T-helper 2 cell treated with Interferon-gamma antibody and Interleukin-4, amounts not matched to agents 100 ng/mL and 5 ng/mL, for 36 hours (primary cell): ENCODE results near the gene GAS7. TPM values are rescaled to one million over a fixed set of nuclear protein-coding genes. Genes with fewer than 3 reads are reported as not detected.

Experiments
- intact Hi-C: fragments of 100-400 bp; cut with micrococcal nuclease; formaldehyde crosslinking; loops from one replicate; pipeline ENCODE4 v1.15.1; 2023
- total RNA-seq: library from RNA; stranded (reverse); gene quantifications from 2 replicates; pipeline ENCODE4 v1.2.3, GENCODE V29; 2022

Gene GAS7
- total RNA-seq, 1 donor from 2014 or later, result 0.30 TPM

DNA sequence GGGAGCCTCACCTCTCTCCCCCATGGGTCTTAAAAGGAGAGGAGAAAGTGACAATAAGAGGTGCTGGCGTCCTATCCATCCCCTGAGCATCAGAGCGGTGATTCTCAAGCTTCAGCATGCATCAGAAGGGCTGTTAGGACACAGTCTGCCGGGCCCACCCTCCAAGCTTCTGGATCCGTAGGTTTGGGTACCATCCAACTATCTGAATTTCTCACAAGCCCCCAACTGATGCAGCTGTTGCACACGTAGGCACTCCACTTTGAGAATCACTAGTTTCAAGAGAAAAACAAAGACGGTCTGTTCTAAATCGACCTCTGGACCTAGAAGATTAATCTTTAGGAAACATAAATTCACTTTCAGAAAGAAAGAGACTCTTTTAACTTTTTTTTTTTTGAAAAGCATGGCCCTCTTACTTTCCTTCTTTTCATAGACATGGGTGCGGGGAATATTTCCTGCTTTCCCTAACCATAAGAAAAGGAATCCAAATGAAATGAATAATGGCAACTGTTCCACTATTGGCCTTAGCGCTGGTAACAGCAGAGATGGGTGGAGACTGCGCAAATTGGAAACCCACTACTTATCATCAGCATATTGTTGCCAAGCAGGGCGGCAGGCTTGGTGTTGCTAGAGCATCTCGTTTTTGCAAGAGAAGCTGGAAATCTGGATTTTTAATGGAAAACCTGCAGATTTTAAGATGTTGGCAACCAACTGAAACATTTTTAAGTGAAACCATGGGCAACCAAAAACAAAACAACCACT, 144.4 kb downstream of the GAS7 start:
- intact Hi-C loops, result no loop called here

DNA sequence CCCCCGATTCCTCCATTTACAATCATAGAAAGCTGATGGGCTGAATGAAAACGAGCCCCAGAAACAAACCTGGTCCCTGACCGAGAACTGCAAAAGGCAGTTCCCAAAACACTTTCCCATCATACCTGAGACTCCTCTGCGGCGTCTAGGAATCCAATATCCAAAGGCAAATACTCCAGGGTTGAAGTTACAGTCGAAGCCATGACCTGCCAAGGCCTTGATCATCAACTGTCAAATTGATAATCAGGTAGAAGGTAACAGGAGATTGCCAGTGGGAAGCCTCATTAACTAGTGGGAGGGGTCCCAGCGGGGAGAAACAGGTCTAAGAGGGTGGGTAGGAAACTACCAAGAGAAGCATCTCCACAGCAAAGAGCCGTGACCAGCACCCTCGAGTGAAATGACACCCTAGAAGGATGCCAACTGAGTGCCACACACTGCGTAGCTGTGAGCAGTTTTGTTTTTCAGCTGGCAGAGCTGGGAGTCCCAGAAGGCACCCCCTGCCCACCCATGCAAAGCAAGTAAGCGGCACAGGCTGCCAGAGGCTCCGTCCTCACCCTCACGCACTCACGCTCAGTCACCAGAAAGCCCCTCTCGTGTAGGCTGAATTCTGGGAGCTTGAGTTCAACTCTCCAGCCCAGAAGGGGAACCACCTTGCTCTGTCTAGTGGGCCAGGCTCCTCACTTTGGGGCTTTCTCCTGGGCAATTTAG, 146.1 kb downstream of the GAS7 start:
- intact Hi-C loops, result no loop called here

DNA sequence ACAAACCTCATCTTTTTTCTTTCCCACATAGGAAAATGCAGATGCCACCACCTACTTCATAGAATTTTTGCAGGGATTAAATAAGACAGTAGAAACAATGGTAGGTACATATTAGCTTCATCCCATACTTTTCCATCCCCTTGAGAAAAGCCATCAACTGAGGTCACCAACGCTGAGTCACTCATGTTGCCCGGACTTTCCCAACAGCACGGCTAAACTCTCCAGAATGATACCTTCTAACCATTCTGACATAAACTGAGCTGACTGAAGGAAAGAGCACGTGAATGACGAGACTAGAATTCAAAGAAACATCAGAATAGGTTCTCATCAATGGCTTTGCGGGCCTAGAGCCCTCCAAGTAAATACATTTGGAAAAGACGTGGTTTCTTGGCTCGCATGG, 147.3 kb downstream of the GAS7 start:
- intact Hi-C loops, result no loop called here

DNA sequence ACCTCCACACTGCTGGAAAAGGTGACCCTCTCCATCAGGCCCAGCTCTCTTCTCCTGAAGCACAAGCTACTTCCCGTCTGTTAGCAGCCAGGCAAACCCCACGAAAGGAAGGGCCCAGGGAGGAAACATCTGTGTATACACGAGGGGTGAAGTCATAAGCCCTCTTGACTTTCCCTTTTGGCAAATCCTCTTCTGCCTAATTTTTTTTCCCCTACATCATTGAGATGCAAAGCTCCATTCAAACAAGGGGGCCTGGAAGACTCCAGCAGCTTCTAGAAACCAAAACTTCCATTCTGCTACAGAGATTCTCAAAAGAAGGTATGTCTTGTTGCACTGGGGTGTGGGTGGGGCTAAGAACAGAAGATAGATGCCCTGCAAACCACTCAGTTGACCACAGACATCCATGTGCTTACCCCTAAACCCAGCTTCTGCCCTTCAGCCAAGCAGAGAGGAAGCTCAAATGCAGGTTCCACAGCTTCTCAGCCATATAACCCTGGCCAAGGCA, 147.8 kb downstream of the GAS7 start:
- intact Hi-C loops, result no loop called here

DNA sequence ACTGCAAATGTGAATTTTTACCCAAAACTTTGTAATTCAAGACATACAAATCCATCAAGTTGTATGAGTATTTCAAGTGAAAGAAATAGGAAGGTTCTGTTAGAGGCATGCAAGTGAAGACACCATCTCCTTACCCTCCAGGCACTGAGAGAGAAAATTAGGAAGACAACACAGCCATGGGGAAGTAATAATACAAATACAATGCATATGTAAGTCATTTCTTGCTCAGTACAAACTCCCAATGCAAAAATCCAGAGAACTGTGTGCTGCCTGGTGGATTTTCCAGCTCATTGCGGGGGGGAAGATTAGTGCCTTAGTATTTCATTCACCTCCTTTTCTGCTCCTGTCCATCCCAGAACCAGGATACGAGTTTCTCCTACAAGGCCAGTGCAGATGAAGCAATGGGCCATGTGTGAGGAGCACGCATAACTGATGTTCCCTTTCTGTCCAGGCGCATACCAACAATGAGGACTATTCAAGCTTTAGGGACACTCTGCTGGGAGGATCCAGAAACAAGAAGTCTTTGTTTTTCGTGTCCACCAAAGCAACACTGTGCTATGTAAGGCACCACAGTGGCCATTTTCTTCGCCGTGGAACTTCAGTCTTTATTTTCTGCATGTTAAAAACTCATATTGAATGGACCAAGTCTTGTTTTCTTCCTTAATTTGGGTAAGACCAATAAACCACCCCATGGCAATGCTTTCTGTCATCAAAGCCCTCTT, 149.6 kb downstream of the GAS7 start:
- intact Hi-C loops, result no loop called here

DNA sequence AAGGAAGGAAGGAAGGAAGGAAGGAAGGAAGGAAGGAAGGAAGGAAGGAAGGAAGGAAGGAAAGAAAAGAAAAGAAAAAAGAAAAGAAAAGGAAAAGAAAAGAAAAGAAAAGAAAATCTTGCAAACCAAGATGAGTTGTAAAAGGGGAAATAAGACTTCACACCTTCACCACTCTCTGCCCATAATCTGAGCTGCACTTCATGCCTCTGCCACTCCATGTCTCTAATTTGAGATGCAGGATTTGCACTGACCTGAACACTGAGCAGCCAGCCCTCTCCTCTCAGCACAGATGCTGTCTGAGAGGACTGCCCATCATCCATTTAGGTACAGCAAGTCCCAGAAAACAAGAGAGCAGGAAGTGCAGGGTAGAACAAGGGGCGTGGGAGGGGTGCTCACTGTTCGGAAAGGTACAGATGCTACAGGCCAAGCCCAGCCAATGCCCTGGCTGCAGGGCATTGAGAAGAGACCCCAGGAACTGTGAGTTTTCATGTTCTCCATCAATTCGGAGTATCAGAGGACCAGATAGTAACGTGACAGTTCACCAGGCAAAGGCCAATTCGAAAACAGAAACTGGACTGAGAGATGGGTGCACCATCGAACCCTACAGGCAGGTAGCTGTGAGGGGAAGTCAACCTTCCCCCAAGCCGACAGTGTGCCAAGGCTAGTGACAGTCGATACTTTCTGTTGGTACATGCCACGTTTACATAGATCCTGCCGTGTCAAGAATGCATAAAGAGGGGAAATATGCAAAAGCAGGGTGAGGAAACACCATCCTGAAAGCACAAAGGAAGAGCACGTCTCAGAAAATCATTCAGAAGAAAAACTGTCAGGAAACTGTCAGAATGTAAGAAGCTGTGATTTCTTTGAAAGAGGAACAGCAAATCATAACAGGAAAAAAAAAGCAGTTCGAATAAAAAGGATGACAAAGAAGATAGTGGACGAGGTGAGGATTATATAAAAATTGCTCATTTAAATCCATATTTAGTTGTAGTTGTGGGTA, 151.3 kb downstream of the GAS7 start:
- intact Hi-C loops, result no loop called here

DNA sequence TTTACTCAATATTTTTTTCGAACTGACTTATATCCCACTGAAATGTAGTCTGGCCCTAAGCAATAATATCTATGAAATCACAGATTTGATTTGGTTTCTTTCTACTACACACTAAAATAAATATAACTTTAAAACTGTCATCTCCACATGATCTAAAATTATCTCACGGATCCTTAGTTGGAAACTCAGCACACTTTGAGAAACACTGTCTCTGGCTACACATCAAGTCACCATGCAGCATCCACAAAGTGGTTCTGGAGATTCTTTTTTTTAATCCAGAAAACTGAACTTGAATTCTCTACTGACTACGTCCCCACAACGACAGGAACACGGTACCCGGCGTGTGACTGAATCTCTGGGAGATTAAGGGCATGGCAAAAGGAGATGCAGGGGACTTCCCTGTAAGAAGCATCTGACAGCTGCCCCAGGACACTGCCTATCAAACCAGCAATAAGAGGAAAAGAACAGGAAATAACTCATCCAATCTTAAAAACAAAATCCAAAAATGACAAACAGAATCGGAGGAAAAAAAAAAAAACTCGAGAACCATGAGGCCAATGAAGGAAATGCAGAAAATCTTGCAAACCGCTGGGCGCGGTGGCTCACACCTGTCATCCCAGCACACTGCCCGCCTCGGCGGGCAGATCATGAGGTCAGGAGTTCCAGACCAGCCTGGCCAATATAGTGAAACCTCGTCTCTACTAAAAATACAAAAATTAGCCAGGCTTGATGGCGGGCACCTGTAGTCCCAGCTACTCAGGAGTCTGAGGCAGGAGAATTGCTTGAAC, 152.3 kb downstream of the GAS7 start:
- intact Hi-C loops, result no loop called here

DNA sequence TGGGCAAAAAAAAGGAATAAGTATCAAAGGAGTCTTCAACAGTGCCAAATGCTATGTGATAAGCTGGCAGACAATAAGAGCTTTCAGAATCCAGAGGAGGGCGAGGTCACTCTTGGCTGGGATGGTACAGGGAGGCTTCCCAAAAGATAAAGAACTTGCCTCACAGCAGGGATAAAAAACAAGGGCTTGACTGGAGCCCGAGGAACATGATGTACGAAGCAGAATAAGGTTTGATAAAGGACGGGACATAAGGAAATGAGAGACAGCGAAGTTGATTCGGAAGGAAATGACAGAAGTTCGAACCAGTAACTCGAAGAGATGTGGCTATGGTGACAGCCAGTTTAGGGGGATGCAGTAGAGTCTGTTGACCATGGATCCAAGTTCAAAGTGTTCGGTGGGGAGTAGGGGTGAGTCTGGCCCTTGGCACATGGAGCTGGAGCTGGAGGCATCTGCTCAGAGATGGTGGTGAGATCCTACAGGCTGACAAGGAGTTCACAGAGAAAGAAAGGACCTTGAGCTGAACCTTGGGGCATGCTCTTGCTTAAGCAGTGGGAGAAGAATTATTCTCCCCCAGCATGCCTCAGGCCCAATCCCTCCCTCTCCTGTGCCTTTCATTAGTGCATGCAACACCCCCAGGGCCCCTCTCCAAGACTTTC, 155.7 kb downstream of the GAS7 start:
- intact Hi-C loops, result no loop called here

DNA sequence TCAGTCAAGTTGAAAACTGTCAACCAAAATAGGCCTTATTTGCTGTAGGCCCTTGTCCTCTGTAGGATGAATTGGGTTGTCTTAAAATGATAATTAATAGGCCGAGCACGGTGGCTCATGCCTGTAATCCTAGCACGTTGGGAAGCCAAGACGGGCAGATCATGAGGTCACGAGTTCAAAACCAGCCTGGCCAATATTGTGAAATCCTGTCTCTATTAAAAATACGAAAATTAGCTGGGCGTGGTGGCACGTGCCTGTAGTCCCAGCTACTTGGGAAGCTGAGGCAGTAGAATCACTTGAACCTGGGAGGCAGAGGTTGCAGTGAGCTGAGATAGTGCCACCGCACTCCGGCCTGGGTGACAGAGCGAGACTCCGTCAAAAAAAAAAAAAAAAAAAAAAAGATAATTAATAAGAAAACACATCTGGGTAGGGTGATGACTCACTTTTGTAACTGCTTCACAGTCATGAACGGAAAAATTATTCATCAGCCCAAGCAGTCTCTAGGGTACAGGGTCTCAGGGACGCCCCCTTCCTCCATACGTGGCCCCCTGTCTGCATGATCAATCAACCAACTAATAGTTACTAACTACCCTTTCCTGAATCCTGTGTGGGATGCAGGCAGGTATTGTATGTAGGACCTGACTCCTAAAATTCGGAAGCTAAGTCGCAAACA, 156.4 kb downstream of the GAS7 start:
- intact Hi-C loops, result no loop called here

DNA sequence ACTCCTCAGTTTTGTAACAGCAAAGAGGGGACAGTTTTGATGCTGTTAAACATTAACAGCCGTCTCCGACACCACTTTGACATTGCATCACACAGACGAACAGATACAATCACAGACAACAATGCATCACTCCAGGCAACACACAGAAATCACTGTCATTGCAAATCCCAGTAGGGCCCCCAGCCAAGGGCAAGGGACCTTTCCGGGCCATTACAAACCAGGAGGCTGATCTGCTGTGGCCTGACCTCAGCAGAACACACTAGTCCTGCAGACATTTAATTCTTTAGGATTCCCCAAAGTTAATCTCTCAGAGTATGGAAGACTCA, 157.2 kb downstream of the GAS7 start:
- intact Hi-C loops, result no loop called here

DNA sequence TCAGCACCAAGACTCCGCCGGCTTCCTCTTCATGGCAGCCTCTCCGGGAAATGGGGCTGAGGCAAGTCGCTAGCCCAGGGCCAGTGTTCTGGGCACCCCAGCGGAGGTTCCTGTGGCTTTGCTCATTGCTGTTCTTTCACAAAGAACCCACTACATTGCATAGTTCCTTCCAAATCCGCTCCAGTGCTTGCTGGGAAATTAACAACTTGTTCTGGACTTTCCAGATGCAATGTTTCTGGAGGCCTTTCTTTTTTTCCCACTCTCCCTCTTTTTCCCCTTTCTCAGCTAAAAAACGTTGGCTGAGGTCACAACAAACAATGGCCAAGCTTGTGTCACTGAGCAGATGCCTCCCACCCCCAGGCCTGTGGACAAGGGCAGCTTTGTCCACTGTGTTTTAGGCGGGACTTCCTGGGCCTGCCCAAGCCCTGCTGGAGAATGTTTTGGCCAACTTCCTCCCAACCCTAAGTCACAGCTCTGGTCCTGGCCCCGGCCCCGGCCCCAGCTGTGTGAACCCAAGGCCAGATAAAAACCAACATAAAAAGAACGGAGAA, 161.8 kb downstream of the GAS7 start:
- intact Hi-C loops, result no loop called here

DNA sequence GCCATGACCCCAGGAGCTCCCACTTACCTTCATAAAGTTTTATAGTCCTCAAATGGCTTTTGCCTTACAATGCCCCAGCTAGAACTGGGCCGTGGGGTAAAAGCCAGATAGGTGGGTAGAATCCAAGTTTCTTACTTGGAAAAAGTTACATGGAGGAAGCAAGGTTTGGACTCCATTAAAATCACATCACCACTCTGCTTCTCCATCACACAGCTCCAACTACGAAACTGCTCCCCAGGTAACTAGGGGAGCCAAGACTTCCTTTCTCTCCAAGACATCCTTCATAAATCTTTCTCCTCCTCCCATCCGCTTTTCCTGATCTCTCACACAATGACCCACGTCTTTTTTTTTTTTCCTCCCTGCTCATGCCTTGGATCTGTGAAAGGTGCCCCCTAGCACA, 162.5 kb downstream of the GAS7 start:
- intact Hi-C loops, result no loop called here

DNA sequence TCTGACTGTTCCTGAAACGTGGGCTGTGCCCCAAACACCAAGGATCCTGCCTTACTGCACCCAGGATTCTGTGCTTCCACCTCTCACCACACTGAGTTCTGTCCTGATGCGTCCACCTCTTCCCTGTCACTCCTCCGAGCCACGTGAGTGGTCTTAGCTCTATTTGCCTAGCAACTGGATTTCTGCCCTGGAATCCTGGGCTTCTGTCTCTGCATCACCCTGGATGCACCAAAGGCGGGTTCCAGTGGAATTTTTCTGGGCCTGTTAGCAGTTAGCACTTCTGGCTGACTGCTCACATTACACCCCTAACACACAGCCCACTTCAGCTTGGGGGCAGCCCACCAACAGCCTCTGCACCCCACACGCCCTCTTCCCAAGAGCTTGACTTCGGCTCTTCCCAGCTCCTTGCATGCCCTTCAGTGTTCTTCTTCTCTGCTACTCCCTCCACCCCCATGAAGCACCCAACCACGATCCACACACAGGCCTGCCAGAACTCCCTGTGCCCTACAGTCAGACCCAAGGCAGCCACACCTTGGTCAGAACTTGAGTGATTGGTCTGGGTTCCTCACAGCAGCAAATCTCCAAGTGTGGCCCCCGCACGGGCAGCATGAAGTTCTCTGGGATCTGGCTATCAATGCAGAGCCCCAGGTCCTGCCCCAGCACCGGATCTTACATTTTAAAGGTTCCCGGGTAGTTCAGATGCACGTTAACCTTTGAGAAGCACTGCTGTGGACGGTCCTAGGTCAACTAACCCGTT, 163.5 kb downstream of the GAS7 start:
- intact Hi-C loops, result no loop called here

DNA sequence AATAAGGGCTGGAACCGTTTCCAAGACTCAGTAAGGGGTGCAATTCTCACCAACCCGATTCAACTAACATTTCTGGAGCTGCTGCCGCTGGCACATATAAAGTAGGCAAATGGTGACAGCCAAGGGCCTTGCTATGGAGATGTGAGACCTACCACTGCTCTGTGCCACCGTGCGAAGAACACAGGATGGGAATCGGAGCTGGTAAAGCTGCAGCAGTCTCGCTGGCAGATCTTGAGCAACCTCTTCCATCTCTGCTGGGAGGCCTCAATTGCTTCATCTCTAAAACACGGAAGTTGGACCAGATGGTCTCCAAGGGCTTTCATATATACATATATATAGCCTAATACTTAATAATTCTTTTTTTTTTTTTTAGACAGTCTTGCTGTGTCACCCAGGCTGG, 164.4 kb downstream of the GAS7 start:
- intact Hi-C loops, result no loop called here

DNA sequence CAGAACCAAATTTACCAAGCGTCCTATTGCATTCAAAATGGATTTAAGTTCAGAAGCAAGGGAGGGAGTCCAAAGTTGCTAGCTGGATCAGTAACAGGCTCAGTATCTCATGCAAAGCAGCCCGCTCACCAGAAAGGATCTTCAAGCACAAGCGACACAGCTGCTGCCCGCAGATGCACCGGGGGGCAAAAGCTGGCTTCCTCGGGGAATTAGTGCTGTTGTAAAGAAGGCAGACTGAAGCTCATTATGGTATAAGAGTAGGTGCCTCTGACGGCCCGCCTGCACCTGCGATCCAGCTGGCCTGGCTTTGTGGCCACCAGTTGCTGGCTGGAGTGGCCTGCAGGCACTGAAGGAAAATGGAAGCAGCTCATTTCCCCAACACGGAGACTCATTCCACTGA, 165.0 kb downstream of the GAS7 start:
- intact Hi-C loops, result no loop called here

DNA sequence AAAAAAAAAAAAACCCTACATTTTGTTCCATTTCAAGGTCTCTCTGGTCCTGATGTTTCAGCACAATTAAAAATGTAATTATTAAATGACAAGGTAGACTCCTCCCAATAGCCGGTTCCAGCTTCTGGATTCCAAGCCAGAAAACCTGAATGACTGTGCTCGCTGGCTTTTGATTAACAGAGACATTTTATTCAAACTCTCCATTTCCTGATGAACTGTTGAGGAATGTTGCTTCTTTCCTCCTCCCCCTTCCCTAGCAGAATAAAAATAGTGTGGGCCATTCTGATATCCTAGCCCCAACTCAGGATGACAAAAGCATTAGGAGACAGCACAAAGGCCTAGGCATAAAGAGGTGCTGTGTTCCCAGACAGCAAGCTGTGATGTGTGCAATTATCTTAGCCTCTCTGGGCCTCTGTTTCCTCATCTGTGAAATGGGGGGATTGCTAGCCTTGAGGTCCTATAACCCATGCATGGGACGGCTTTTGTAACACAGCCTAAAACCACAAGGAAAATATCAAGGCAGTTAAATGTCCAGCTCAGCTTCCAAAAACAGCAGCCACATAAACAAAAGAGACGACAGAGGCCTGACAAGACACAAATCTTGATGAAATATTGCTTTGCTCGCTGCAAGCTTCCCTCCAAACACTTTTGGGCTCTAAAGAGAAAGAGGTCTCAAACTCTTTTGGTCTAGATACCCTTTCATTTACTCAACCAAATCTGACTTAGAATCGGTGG, 166.1 kb downstream of the GAS7 start:
- intact Hi-C loops, result no loop called here

DNA sequence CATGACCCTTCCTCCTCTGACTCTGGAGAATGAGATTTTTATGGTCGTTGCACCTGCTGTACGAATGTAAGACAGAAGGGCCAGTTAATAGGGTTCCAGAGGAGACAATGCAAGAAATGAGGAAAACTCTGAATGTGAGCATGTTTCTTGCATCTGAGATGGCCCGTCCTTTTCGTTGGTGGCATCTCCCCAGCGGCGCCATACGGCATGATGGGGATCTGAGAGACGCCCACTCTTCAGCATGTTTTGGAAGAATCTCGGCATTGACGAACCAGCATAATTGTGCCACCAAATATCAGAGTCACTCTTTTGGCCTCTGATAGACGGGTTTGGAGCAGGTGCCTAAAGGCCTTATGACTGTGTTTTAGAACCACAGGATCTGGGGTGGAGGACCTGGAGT, 166.8 kb downstream of the GAS7 start:
- intact Hi-C loops, result no loop called here

DNA sequence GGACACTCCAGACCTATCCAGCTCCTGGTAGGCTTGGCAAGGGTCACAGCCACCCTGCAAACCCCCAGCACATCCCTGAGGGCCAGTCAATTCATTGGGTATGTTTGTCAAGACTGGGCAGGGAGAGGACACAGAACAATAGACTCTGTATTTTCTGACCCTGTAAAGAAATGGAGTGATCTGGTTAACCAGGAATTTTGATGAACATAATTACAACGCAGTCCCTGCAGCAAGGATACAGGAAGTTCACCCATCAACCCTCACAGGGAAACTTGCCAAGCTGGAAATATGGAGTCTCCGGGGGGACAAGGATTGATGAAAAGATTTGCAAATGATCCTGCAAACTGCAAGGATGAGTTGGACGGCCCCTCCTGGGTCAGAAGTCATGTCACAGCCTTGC, 167.3 kb downstream of the GAS7 start:
- intact Hi-C loops, result no loop called here
